ENCODE measurements around the gene NELFCD.
"Not testable (repeated sequence)": the region's sequence is repeated elsewhere in the genome, so short reads cannot be mapped to it uniquely, and the experiment has no call there.

NELFCD gene

GRCh38 chr20:59010995-59011873 is 30.2 kb downstream of the NELFCD start:
- no peak for DNase-seq

- not testable (repeated sequence) for DNase-seq
These were observed 30.8 kb downstream of the NELFCD start for GRCh38 chr20:59011874-59012157.

GRCh38 chr20:59013031-59013951 is 32.2 kb downstream of the NELFCD start:
- no peak for DNase-seq

GRCh38 chr20:59013959-59014608 is 33.0 kb downstream of the NELFCD start:
- no peak for DNase-seq

GRCh38 chr20:59014680-59015389 is 33.8 kb downstream of the NELFCD start:
- DNase-seq, result no peak

- DNase-seq, result no peak
These were observed 34.4 kb downstream of the NELFCD start for GRCh38 chr20:59015411-59015810.

GRCh38 chr20:59015812-59016711 is 35.0 kb downstream of the NELFCD start:
- DNase-seq, result no peak

GRCh38 chr20:59016795-59017492 is 35.9 kb downstream of the NELFCD start:
- DNase-seq, result no peak

GRCh38 chr20:59017493-59018231 is 36.6 kb downstream of the NELFCD start:
- DNase-seq, result no peak

- no peak for DNase-seq
These were observed 37.8 kb downstream of the NELFCD start for GRCh38 chr20:59018817-59019216.

- no peak for DNase-seq
These were observed 38.2 kb downstream of the NELFCD start, which contains the start of gene TUBB1 for GRCh38 chr20:59019217-59019616. TSS of gene TUBB1 (plus strand) at chr20:59019429. CDS start at chr20:59019523, 94 bp downstream.

GRCh38 chr20:59020938-59021551 is 40.0 kb downstream of the NELFCD start:
- DNase-seq, result no peak

GRCh38 chr20:59022754-59023153 is 41.7 kb downstream of the NELFCD start:
- DNase-seq, result no peak

- DNase-seq, result no peak
These were observed 42.6 kb downstream of the NELFCD start for GRCh38 chr20:59023616-59024015.

GRCh38 chr20:59024111-59024530 is 43.1 kb downstream of the NELFCD start:
- DNase-seq, result no peak

- no peak for DNase-seq
These were observed 44.0 kb downstream of the NELFCD start for GRCh38 chr20:59025086-59025485.

- no peak for DNase-seq
These were observed 44.5 kb downstream of the NELFCD start for GRCh38 chr20:59025511-59025910.

GRCh38 chr20:59026904-59027740 is 46.1 kb downstream of the NELFCD start:
- no peak for DNase-seq
